GM12878 (cell line): ENCODE measurements around the gene ELN.

Experiments
- CEBPB ChIP-seq, 2 experiments: fragments of 150-350 bp in 1 of 2; IDR thresholded peaks; 2 replicates each; pipeline ENCODE4 v1.6.1; 2012 to 2014; ENCODE audit warnings: low read depth in 2 of 2, low read length in 2 of 2, borderline replicate concordance in 1 of 2, inconsistent platforms in 1 of 2
- POLR2AphosphoS2 ChIP-seq: IDR thresholded peaks from 2 replicates; pipeline ENCODE4 v1.6.1; 2011; ENCODE audit warnings: low read depth, mild to moderate bottlenecking, low read length, improper control_type of control experiment, moderate library complexity
- POU2F2 ChIP-seq: IDR thresholded peaks from 3 replicates; pipeline ENCODE4 v1.6.1; 2011; ENCODE audit warnings: low read depth, mild to moderate bottlenecking, low read length, borderline replicate concordance
- SMAD1 ChIP-seq: fragments of 450-650 bp; IDR thresholded peaks from 2 replicates; pipeline ENCODE4 v1.6.1; 2018; ENCODE audit warnings: mild to moderate bottlenecking, low read depth; ENCODE audit not compliant: partially characterized antibody
- TBL1XR1 ChIP-seq: IDR thresholded peaks from 2 replicates; pipeline ENCODE4 v1.6.1; 2012; ENCODE audit warnings: low read depth, low read length, improper control_type of control experiment

- TF ChIP-seq CEBPB (IDR thresholded peaks at IDR 0.05; ENCODE audit: borderline replicate concordance in 1 of 2, low read depth in 2 of 2, low read length in 2 of 2) = no peak
- no peak for TF ChIP-seq POU2F2
- TF ChIP-seq TBL1XR1 = no peak
- no peak for TF ChIP-seq SMAD1
- no peak for TF ChIP-seq POLR2AphosphoS2
These were observed 407 bp downstream of the ELN start for GRCh38 chr7:74028321-74028838.
